HepG2 (cell line): ENCODE measurements around the gene B9D2. TPM values are rescaled to one million over a fixed set of nuclear protein-coding genes. Genes with fewer than 3 reads are reported as not detected.

Experiments
- BORCS8-MEF2B ChIP-seq: sonication (generic); formaldehyde crosslinking; IDR thresholded peaks from 2 replicates; pipeline ENCODE4 v1.8.0; 2022; ENCODE audit warnings: mild to moderate bottlenecking, missing genetic modification reagents
- CREM ChIP-seq, 2 experiments: sonication (generic) in 1 of 2; formaldehyde crosslinking in 1 of 2; IDR thresholded peaks; 2 replicates each; pipeline versions ENCODE4 v1.4.0 to v1.6.1; 2016 to 2020; ENCODE audit warnings: antibody characterized with exemption in 1 of 2, mild to moderate bottlenecking in 1 of 2, missing genetic modification reagents in 1 of 2
- MIER2 ChIP-seq: IDR thresholded peaks from 2 replicates; pipeline ENCODE4 v1.6.1; 2016; ENCODE audit warnings: missing biosample characterization, missing genetic modification reagents
- PHF8 ChIP-seq: sonication (generic); formaldehyde crosslinking; IDR thresholded peaks from 2 replicates; pipeline ENCODE4 v1.5.0; 2020; ENCODE audit warnings: missing genetic modification reagents
- SNAPC2 ChIP-seq: sonication (generic); formaldehyde crosslinking; IDR thresholded peaks from 2 replicates; pipeline ENCODE4 v1.8.1; 2022; ENCODE audit warnings: mild to moderate bottlenecking, missing genetic modification reagents
- SP5 ChIP-seq: IDR thresholded peaks from 2 replicates; pipeline ENCODE4 v1.6.1; 2016; ENCODE audit warnings: low read depth, borderline replicate concordance
- SRSF9 ChIP-seq: fragments of 200-400 bp; formaldehyde crosslinking; IDR thresholded peaks from 2 replicates; pipeline ENCODE4 v1.6.1; 2018; ENCODE audit warnings: borderline replicate concordance, mild to moderate bottlenecking, low read depth, low read length; ENCODE audit not compliant: insufficient read depth, poor library complexity, severe bottlenecking
- YY1 ChIP-seq: IDR thresholded peaks from 2 replicates; pipeline ENCODE4 v1.6.1; 2011; ENCODE audit warnings: low read length, low read depth, moderate library complexity, mild to moderate bottlenecking; ENCODE audit not compliant: insufficient read depth, insufficient replicate concordance
- ZFAT ChIP-seq: sonication (generic); formaldehyde crosslinking; conservative IDR thresholded peaks from 2 replicates; pipeline ENCODE4 v1.8.1; 2023; ENCODE audit warnings: missing genetic modification reagents, inconsistent platforms
- ZFP1 ChIP-seq: IDR thresholded peaks from 2 replicates; pipeline ENCODE4 v1.6.1; 2016
- ZNF274 ChIP-seq: sonication (generic); formaldehyde crosslinking; IDR thresholded peaks from 2 replicates; pipeline ENCODE4 v1.5.1; 2020; ENCODE audit warnings: mild to moderate bottlenecking, missing genetic modification reagents
- ZNF34 ChIP-seq: sonication (generic); formaldehyde crosslinking; IDR thresholded peaks from 2 replicates; pipeline ENCODE4 v1.4.0; 2020; ENCODE audit warnings: mild to moderate bottlenecking, missing genetic modification reagents, borderline replicate concordance
- ZNF383 ChIP-seq: sonication (generic); formaldehyde crosslinking; IDR thresholded peaks from 2 replicates; pipeline ENCODE4 v1.4.0; 2020; ENCODE audit warnings: missing genetic modification reagents, mild to moderate bottlenecking, borderline replicate concordance
- ZNF557 ChIP-seq: sonication (generic); formaldehyde crosslinking; IDR thresholded peaks from 2 replicates; pipeline ENCODE4 v1.4.0; 2020; ENCODE audit warnings: missing genetic modification reagents
- polyA plus RNA-seq, 8 experiments: library from polyadenylated mRNA; depleted of rRNA in 3 of 8; stranded (reverse) in 7 of 8; unstranded in 1 of 8; fragments of >200 nt; fragmentation: Illumina TruSeq in 4 of 8; extraction: Trizol in 4 of 8; gene quantifications; 2 replicates each; pipeline versions ENCODE4 v1.2.1 to v1.2.3, GENCODE V29; 2011 to 2016; ENCODE audit warnings: low read depth in 4 of 8, missing spikeins in 1 of 8, mixed read lengths in 1 of 8; ENCODE audit not compliant: insufficient read depth in 1 of 8
- total RNA-seq, 5 experiments: library from RNA; depleted of rRNA; stranded (reverse); fragments of >200 nt; fragmentation: Illumina TruSeq; extraction: Trizol; gene quantifications; 2 replicates each; pipeline ENCODE4 v1.2.3, GENCODE V29; 2016; ENCODE audit warnings: low read depth in 1 of 5
- TF ChIP-seq, protein P1 (sequence below): IDR thresholded peaks from 2 replicates; pipeline ENCODE4 v1.6.1; 2016; ENCODE audit warnings: low read depth, missing genetic modification reagents, missing compliant biosample characterization
- TF ChIP-seq, protein P2 (sequence below): sonication (generic); formaldehyde crosslinking; IDR thresholded peaks from 2 replicates; pipeline ENCODE4 v1.9.0; 2021; ENCODE audit warnings: missing genetic modification reagents, mild to moderate bottlenecking, borderline replicate concordance
- TF ChIP-seq, protein P3 (sequence below): sonication (generic); formaldehyde crosslinking; IDR thresholded peaks from 2 replicates; pipeline ENCODE4 v1.5.0; 2020; ENCODE audit warnings: missing genetic modification reagents
- TF ChIP-seq, protein P4 (sequence below): sonication (generic); formaldehyde crosslinking; IDR thresholded peaks from 2 replicates; pipeline ENCODE4 v1.5.1; 2020; ENCODE audit warnings: mild to moderate bottlenecking, missing genetic modification reagents, borderline replicate concordance

B9D2 gene
- total and polyA plus RNA-seq, 2 of the 13 experiments (the other 11 are each of a cell fraction or from before 2014, with no cell fraction given), result 3.1 to 4.4 TPM

DNA sequence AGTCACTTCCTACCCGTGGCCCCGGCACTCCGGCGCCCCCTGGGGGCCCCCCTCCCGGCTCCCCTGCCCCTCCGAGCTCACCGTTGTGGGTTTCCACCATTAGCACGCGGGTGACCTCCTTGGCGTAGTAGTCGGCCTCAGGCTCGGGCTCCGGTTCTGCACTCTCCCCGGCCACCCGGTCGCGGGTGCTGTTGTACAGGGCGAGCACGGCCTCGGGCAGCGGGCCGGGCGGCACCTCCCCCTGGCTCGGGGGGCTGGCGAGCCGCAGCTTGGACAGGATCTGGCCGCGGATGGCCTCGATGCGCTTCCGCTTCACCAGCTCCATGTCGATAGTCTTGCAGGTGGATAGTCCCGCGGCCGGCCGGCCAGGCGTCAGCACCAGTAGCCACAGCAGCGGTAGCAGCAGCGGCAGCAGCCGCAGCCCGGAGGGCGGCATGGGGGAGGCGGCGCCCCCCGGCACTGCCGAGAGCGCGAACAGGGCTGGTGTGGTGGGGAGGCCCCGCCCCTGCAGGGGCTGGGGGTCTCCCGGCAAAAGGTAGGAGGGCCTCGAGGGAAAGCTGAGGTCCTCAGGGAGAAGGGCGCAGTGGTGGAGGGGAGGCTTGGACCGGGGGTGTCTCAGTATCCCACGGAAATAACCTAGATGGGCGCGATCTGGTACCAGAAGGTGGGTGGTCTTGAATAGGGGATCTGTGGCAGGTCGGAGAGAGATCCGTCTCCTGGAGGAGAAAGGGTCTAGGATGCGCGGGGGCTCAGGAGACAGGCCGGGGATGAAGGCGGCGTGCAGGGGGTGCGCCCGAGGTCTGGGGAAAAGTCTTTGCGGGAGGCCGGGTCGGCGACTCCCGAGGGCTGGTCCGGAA is 11.1 kb downstream of the B9D2 start (continued):
- no peak for TF ChIP-seq SP5
- TF ChIP-seq, protein P1, sequence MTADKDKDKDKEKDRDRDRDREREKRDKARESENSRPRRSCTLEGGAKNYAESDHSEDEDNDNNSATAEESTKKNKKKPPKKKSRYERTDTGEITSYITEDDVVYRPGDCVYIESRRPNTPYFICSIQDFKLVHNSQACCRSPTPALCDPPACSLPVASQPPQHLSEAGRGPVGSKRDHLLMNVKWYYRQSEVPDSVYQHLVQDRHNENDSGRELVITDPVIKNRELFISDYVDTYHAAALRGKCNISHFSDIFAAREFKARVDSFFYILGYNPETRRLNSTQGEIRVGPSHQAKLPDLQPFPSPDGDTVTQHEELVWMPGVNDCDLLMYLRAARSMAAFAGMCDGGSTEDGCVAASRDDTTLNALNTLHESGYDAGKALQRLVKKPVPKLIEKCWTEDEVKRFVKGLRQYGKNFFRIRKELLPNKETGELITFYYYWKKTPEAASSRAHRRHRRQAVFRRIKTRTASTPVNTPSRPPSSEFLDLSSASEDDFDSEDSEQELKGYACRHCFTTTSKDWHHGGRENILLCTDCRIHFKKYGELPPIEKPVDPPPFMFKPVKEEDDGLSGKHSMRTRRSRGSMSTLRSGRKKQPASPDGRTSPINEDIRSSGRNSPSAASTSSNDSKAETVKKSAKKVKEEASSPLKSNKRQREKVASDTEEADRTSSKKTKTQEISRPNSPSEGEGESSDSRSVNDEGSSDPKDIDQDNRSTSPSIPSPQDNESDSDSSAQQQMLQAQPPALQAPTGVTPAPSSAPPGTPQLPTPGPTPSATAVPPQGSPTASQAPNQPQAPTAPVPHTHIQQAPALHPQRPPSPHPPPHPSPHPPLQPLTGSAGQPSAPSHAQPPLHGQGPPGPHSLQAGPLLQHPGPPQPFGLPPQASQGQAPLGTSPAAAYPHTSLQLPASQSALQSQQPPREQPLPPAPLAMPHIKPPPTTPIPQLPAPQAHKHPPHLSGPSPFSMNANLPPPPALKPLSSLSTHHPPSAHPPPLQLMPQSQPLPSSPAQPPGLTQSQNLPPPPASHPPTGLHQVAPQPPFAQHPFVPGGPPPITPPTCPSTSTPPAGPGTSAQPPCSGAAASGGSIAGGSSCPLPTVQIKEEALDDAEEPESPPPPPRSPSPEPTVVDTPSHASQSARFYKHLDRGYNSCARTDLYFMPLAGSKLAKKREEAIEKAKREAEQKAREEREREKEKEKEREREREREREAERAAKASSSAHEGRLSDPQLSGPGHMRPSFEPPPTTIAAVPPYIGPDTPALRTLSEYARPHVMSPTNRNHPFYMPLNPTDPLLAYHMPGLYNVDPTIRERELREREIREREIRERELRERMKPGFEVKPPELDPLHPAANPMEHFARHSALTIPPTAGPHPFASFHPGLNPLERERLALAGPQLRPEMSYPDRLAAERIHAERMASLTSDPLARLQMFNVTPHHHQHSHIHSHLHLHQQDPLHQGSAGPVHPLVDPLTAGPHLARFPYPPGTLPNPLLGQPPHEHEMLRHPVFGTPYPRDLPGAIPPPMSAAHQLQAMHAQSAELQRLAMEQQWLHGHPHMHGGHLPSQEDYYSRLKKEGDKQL (CRISPR knock-in tag), result no peak
- TF ChIP-seq ZNF34 (CRISPR knock-in tag), result peak; percentile 67; the same call in 1 of the 2 replicates
- TF ChIP-seq, protein P2, sequence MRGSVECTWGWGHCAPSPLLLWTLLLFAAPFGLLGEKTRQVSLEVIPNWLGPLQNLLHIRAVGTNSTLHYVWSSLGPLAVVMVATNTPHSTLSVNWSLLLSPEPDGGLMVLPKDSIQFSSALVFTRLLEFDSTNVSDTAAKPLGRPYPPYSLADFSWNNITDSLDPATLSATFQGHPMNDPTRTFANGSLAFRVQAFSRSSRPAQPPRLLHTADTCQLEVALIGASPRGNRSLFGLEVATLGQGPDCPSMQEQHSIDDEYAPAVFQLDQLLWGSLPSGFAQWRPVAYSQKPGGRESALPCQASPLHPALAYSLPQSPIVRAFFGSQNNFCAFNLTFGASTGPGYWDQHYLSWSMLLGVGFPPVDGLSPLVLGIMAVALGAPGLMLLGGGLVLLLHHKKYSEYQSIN, result no peak
- no peak for TF ChIP-seq ZFP1 (CRISPR knock-in tag)
- TF ChIP-seq, protein P3, sequence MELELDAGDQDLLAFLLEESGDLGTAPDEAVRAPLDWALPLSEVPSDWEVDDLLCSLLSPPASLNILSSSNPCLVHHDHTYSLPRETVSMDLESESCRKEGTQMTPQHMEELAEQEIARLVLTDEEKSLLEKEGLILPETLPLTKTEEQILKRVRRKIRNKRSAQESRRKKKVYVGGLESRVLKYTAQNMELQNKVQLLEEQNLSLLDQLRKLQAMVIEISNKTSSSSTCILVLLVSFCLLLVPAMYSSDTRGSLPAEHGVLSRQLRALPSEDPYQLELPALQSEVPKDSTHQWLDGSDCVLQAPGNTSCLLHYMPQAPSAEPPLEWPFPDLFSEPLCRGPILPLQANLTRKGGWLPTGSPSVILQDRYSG (CRISPR knock-in tag), result no peak
- no peak for TF ChIP-seq SRSF9
- TF ChIP-seq BORCS8-MEF2B (CRISPR knock-in tag), result no peak
- TF ChIP-seq ZNF383, result no peak
- TF ChIP-seq ZFAT (CRISPR knock-in tag), result no peak
- no peak for TF ChIP-seq ZNF557 (CRISPR knock-in tag)
- TF ChIP-seq YY1, result peak; percentile 77
- no peak for TF ChIP-seq MIER2
- TF ChIP-seq, protein P4, sequence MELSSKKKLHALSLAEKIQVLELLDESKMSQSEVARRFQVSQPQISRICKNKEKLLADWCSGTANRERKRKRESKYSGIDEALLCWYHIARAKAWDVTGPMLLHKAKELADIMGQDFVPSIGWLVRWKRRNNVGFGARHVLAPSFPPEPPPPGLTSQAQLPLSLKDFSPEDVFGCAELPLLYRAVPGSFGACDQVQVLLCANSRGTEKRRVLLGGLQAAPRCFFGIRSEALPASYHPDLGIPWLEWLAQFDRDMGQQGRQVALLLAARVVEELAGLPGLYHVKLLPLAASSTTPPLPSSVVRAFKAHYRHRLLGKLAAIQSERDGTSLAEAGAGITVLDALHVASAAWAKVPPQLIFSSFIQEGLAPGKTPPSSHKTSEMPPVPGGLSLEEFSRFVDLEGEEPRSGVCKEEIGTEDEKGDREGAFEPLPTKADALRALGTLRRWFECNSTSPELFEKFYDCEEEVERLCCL (CRISPR knock-in tag), result no peak
- peak; percentile 56 for TF ChIP-seq PHF8 (CRISPR knock-in tag)
- no peak for TF ChIP-seq CREM (IDR thresholded peaks at IDR 0.05)
- no peak for TF ChIP-seq CREM (CRISPR knock-in tag; IDR thresholded peaks at IDR 0.05)
- TF ChIP-seq SNAPC2, result no peak
- TF ChIP-seq ZNF274 (CRISPR knock-in tag), result no peak
